Uterus (tissue), 4 donors: ENCODE results near the gene TPCN1. TPM values are rescaled to one million over a fixed set of nuclear protein-coding genes. Genes with fewer than 3 reads are reported as not detected.

Source experiments
- DNase-seq, 2 donors: peaks; one replicate each; pipeline ENCODE4 v3.0.0-alpha.2; 2019 to 2020
- H3K27ac ChIP-seq, 2 donors: fragments of 200-600 bp; sonication (generic); 1 replicate in 1 of 2; 2 replicates in 1 of 2; pipeline ENCODE4 v1.5.1; 2016 to 2018
- H3K27me3 ChIP-seq, 2 donors: fragments of 200-600 bp; sonication (generic); one replicate each; pipeline ENCODE4 v1.5.1; 2018 to 2019; ENCODE audit warnings: control low read depth in 1 of 2
- H3K36me3 ChIP-seq, 2 donors: fragments of 200-600 bp; sonication (generic); one replicate each; pipeline ENCODE4 v1.5.1; 2019; ENCODE audit warnings: control low read depth in 1 of 2
- H3K4me1 ChIP-seq, 2 donors: fragments of 200-600 bp; sonication (generic); one replicate each; pipeline ENCODE4 v1.5.1; 2018 to 2019; ENCODE audit warnings: control low read depth in 1 of 2
- H3K4me3 ChIP-seq, 2 donors: fragments of 200-600 bp; sonication (generic); 1 replicate in 1 of 2; 2 replicates in 1 of 2; pipeline ENCODE4 v1.5.1; 2018 to 2019; ENCODE audit warnings: mild to moderate bottlenecking in 1 of 2
- H3K9me3 ChIP-seq, 2 donors: fragments of 200-600 bp; sonication (generic); one replicate each; pipeline ENCODE4 v1.5.1; 2019; ENCODE audit warnings: control low read depth in 1 of 2
- POLR2A ChIP-seq, 2 donors: fragments of 450-650 bp; IDR thresholded peaks; one replicate each; pipeline ENCODE4 v1.6.1; 2016; ENCODE audit warnings: antibody characterized with exemption in 2 of 2, mild to moderate bottlenecking in 1 of 2, moderate library complexity in 1 of 2
- intact Hi-C: fragments of 100-400 bp; cut with DNase I; formaldehyde crosslinking; loops from one replicate; pipeline ENCODE4 v1.15.1; 2023; ENCODE audit warnings: low total_unique reads
- total RNA-seq, 4 donors: library from RNA; depleted of rRNA in 3 of 4; stranded (reverse); fragments of >200 nt in 3 of 4; gene quantifications; one replicate each; pipeline versions ENCODE4 v1.1.0 to v1.2.4, GENCODE V29; 2014 to 2023
- TF ChIP-seq, protein P1 (sequence below), 4 experiments: fragments of 200-600 bp in 2 of 4; fragments of 450-650 bp in 2 of 4; sonication (generic) in 2 of 4; IDR thresholded peaks; one replicate each; pipeline ENCODE4 v1.5.1; 2016 to 2019; ENCODE audit warnings: antibody characterized with exemption in 4 of 4, mild to moderate bottlenecking in 2 of 4, moderate library complexity in 1 of 4
- donor health status: DM: yes; HTN: yes; CAD: no.

The TPCN1 gene
- total RNA-seq, 4 donors from 2014 or later = 21.4 to 79.8 (median 52.9) TPM

DNA sequence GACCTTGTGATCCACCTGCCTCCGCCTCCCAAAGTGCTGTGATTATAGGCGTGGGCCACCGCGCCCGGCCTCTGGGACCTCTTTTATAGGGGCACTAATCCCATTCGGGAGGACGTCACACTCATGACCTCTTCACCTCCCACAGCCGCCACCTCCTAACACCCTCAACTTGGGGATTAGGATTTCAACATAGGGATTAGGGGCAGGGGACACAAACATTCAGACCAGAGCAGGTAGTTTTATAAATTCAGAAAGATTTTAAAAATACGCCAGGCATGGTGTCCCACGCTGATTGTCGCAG lies 49.4 kb downstream of the TPCN1 start:
- TF ChIP-seq, protein P1, sequence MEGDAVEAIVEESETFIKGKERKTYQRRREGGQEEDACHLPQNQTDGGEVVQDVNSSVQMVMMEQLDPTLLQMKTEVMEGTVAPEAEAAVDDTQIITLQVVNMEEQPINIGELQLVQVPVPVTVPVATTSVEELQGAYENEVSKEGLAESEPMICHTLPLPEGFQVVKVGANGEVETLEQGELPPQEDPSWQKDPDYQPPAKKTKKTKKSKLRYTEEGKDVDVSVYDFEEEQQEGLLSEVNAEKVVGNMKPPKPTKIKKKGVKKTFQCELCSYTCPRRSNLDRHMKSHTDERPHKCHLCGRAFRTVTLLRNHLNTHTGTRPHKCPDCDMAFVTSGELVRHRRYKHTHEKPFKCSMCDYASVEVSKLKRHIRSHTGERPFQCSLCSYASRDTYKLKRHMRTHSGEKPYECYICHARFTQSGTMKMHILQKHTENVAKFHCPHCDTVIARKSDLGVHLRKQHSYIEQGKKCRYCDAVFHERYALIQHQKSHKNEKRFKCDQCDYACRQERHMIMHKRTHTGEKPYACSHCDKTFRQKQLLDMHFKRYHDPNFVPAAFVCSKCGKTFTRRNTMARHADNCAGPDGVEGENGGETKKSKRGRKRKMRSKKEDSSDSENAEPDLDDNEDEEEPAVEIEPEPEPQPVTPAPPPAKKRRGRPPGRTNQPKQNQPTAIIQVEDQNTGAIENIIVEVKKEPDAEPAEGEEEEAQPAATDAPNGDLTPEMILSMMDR (IDR thresholded peaks at IDR 0.05) = no peak
- TF ChIP-seq POLR2A (IDR thresholded peaks at IDR 0.05) = no peak
- no peaks in the 10 kb centered on the region for H3K9me3 ChIP-seq
- intact Hi-C loops = no loop called here
- H3K27me3 ChIP-seq = no peaks in the 10 kb centered on the region
- no peaks in the 10 kb centered on the region for H3K36me3 ChIP-seq
- peaks cover 0 to 20% of the 10 kb centered on the region in 2 donors for H3K4me1 ChIP-seq
- DNase-seq = no peak
- H3K4me3 ChIP-seq = no peak overlapping the region
- peak overlapping the region; percentile 66 to 85 for H3K27ac ChIP-seq

DNA sequence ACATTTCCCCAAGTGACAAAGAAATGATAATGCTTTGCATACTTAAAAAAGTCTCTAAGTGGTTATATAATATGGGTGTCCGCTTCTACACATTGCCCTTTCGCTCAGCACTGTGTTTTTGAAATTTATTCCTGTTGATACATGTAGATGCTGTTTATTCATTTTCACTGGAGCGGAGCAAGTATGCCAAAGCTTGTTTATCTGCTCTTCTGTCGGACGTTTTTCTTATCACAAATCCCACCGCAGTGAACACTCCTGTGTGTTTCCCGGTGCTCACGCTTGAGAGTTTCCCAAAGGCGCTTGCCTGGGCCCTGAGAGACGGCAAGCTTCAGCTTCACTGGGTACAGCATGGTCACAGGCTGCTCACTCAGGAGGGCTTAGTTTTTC lies 50.2 kb downstream of the TPCN1 start:
- Histone ChIP-seq H3K27me3 (no peaks in the 10 kb centered on the region), H3K36me3 (no peaks in the 10 kb centered on the region), H3K27ac (peak overlapping the region; percentile 66 to 85), H3K4me1 (peaks cover 0 to 20% of the 10 kb centered on the region in 2 donors), H3K9me3 (no peaks in the 10 kb centered on the region), H3K4me3 (no peak overlapping the region)
- TF ChIP-seq, protein P1 (IDR thresholded peaks at IDR 0.05) = no peak
- no peak for TF ChIP-seq POLR2A (IDR thresholded peaks at IDR 0.05)
- intact Hi-C loops = no loop called here
- no peak for DNase-seq

DNA sequence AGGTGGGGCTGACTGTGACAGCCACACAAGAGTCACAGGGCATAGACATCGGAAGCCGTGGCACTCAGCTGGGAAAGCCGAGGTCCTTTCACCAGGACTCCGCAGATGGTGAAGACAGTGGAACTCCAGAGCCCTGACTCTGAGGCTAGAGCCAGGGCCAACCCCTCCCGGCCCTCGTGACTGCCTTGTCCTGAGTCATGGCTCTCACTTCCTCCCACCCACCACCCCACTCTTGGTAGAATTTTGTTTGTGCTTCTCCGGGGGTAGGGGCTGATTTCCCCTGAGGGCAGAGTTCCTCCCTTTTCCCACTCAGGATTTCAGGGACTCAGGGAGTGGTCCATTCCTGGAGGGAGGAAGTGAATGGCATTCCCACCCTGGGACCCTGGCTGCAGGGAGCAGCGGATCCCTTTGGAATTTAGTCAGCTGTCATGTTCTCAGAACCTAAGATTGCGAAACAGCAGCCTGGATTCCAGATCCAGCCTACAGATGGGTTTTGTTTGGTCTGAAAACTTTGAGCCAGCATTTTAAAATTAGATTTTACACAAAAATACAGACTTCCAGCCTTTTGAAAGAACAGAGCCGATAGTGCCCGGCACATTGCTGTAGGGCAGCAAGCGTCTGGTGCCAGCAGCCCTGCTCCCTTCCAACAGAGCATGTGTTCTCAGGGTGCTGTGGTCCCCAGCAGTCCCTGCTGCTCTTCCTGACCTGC lies 50.7 kb downstream of the TPCN1 start:
- DNase-seq = peak; percentile 83 to 86
- H3K36me3 ChIP-seq = no peaks in the 10 kb centered on the region
- no peaks in the 10 kb centered on the region for H3K27me3 ChIP-seq
- intact Hi-C loops = no loop called here
- TF ChIP-seq POLR2A (IDR thresholded peaks at IDR 0.05) = peak in 1 of 2 donors; percentile 22
- TF ChIP-seq, protein P1 (IDR thresholded peaks at IDR 0.05) = no peak
- H3K27ac ChIP-seq = peak overlapping the region; percentile 66 to 85
- no peaks in the 10 kb centered on the region for H3K9me3 ChIP-seq
- no peak overlapping the region for H3K4me3 ChIP-seq
- H3K4me1 ChIP-seq = peaks cover 0 to 20% of the 10 kb centered on the region in 2 donors

DNA sequence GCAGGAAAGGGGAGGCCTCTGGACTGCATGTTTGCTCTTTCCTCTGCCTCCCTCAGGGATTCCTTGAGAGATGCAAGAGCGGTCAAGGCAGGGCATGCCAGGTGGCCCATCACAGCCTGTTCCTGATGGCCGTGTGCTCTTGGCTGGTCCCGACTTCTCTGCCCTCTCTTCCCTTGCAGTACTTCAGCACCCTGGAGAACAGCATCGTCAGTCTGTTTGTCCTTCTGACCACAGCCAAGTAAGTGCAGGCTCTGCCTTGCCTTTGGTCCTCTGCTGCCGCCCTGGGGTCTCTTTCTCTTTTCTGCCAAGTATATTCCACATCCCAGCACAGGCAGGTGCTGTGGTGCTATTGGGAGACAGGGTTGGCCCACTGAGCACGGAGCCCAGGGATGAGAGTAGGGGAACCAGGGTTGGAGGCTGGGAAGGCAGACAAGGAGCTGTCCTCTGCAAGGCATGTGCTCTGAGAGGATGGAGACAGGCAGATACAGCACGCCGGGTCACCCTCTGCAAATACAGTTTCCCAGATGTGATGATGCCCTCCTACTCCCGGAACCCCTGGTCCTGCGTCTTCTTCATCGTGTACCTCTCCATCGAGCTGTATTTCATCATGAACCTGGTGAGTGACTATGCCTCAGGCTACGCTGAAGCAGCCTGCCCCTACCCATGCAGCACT lies 51.9 kb downstream of the TPCN1 start:
- intact Hi-C loops = no loop called here
- H3K4me3 ChIP-seq = no peak overlapping the region
- no peaks in the 10 kb centered on the region for H3K36me3 ChIP-seq

DNA sequence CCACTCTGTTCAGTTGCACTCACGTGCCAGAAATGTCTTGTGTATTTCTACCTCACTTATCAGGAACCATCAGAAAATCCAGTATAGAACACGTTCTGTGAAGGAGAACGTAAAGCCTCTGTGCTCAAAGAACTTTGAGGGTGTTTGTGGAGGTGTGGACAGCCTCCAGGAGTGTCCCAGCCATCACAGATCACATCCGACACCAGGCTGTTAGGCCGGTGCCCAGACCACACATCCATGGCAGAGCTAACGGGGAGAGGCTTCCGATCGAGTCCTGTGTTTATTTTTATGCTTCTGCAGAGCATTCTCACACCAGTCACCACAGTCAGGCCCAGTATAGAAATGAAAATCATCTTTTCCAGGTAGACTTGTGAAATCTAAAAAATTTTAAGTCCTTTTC lies 53.6 kb downstream of the TPCN1 start:
- no peak for DNase-seq
- no peak overlapping the region for H3K4me3 ChIP-seq
- TF ChIP-seq, protein P1 (IDR thresholded peaks at IDR 0.05) = no peak
- TF ChIP-seq POLR2A (IDR thresholded peaks at IDR 0.05) = no peak
- no peaks in the 10 kb centered on the region for H3K36me3 ChIP-seq
- H3K9me3 ChIP-seq = no peaks in the 10 kb centered on the region
- intact Hi-C loops = no loop called here
- H3K27me3 ChIP-seq = no peaks in the 10 kb centered on the region
- no peak overlapping the region for H3K27ac ChIP-seq
- H3K4me1 ChIP-seq = peaks cover 0 to 20% of the 10 kb centered on the region in 2 donors

More for the DNA sequence above, 51.9 kb downstream of the TPCN1 start:
- no peak for TF ChIP-seq POLR2A (IDR thresholded peaks at IDR 0.05)
- TF ChIP-seq, protein P1 (IDR thresholded peaks at IDR 0.05) = no peak
- no peaks in the 10 kb centered on the region for H3K27me3 ChIP-seq
- no peak for DNase-seq
- H3K4me1 ChIP-seq = peaks cover 0 to 20% of the 10 kb centered on the region in 2 donors
- peak overlapping the region; percentile 66 to 85 for H3K27ac ChIP-seq
- no peaks in the 10 kb centered on the region for H3K9me3 ChIP-seq
